Trophoblast cell (in vitro differentiated cells and primary cell): Measurements from ENCODE around the gene LHX6.
A peak's percentile ranks its signal among the peaks of the same experiment; 100 is the strongest.

ENCODE experiments used
- DNase-seq, 2 donors: peaks; one replicate each; pipeline ENCODE4 v3.0.0-alpha.2; 2016
- H2AFZ ChIP-seq: 2 replicates; pipeline ENCODE4 v1.6.1; 2013; ENCODE audit warnings: low read length, moderate library complexity, mild to moderate bottlenecking; ENCODE audit not compliant: insufficient read depth, poor library complexity
- H2AK5ac ChIP-seq: 2 replicates; pipeline ENCODE4 v1.6.1; 2013; ENCODE audit warnings: mild to moderate bottlenecking, low read length
- H2BK120ac ChIP-seq: 2 replicates; pipeline ENCODE4 v1.6.1; 2013; ENCODE audit warnings: low read length, mild to moderate bottlenecking, moderate library complexity; ENCODE audit not compliant: insufficient read depth, poor library complexity
- H2BK12ac ChIP-seq: 2 replicates; pipeline ENCODE4 v1.6.1; 2013; ENCODE audit warnings: mild to moderate bottlenecking, low read length, moderate library complexity
- H2BK5ac ChIP-seq: 2 replicates; pipeline ENCODE4 v1.6.1; 2013; ENCODE audit warnings: low read length, low read depth, moderate library complexity, mild to moderate bottlenecking; ENCODE audit not compliant: poor library complexity
- H3K14ac ChIP-seq: 2 replicates; pipeline ENCODE4 v1.6.1; 2013; ENCODE audit warnings: mild to moderate bottlenecking, low read length
- H3K18ac ChIP-seq: 2 replicates; pipeline ENCODE4 v1.6.1; 2013; ENCODE audit warnings: mild to moderate bottlenecking, low read length
- H3K23ac ChIP-seq: 2 replicates; pipeline ENCODE4 v1.6.1; 2013; ENCODE audit warnings: low read length
- H3K27ac ChIP-seq: 2 replicates; pipeline ENCODE4 v1.5.1; 2013; ENCODE audit warnings: low read depth, mild to moderate bottlenecking, inconsistent platforms, low read length, moderate library complexity
- H3K27me3 ChIP-seq: 2 replicates; pipeline ENCODE4 v1.6.1; 2013; ENCODE audit warnings: inconsistent platforms, mild to moderate bottlenecking, low read length, moderate library complexity; ENCODE audit not compliant: insufficient read depth
- H3K36me3 ChIP-seq, 2 experiments: 1 replicate in 1 of 2; 2 replicates in 1 of 2; pipeline ENCODE4 v1.6.1; 2013; ENCODE audit warnings: low read length in 2 of 2, mild to moderate bottlenecking in 2 of 2, moderate library complexity in 1 of 2; ENCODE audit not compliant: insufficient read depth in 2 of 2, control insufficient read depth in 1 of 2
- H3K4ac ChIP-seq: 2 replicates; pipeline ENCODE4 v1.6.1; 2013; ENCODE audit warnings: low read depth, mild to moderate bottlenecking, low read length, moderate library complexity
- H3K4me1 ChIP-seq, 2 experiments: 1 replicate in 1 of 2; 2 replicates in 1 of 2; pipeline ENCODE4 v1.6.1; 2013; ENCODE audit warnings: low read length in 2 of 2, mild to moderate bottlenecking in 2 of 2, moderate library complexity in 1 of 2; ENCODE audit not compliant: insufficient read depth in 2 of 2, control insufficient read depth in 1 of 2
- H3K4me2 ChIP-seq: 2 replicates; pipeline ENCODE4 v1.6.1; 2013; ENCODE audit warnings: inconsistent platforms, mild to moderate bottlenecking, low read length, moderate library complexity
- H3K4me3 ChIP-seq: 2 replicates; pipeline ENCODE4 v1.5.1; 2013; ENCODE audit warnings: mild to moderate bottlenecking, low read depth, low read length, inconsistent platforms
- H3K79me1 ChIP-seq: one replicate; pipeline ENCODE4 v1.6.1; 2013; ENCODE audit warnings: low read length
- H3K79me2 ChIP-seq: 2 replicates; pipeline ENCODE4 v1.6.1; 2013; ENCODE audit warnings: low read length, mild to moderate bottlenecking; ENCODE audit not compliant: control insufficient read depth, insufficient read depth, poor library complexity
- H3K9ac ChIP-seq: 2 replicates; pipeline ENCODE4 v1.6.1; 2013; ENCODE audit warnings: mild to moderate bottlenecking, low read length
- H3K9me3 ChIP-seq: 2 replicates; pipeline ENCODE4 v1.6.1; 2013; ENCODE audit warnings: low read depth, mild to moderate bottlenecking, control low read depth, inconsistent platforms, low read length; ENCODE audit not compliant: insufficient read depth
- H4K12ac ChIP-seq: 2 replicates; pipeline ENCODE4 v1.6.1; 2013; ENCODE audit warnings: low read depth, mild to moderate bottlenecking, low read length, moderate library complexity
- H4K8ac ChIP-seq: 2 replicates; pipeline ENCODE4 v1.6.1; 2013; ENCODE audit warnings: low read depth, mild to moderate bottlenecking, low read length, moderate library complexity
- H4K91ac ChIP-seq: one replicate; pipeline ENCODE4 v1.6.1; 2013; ENCODE audit warnings: low read depth, mild to moderate bottlenecking, low read length, moderate library complexity
- WGBS: extraction: QIAGEN DNeasy Blood & Tissue Kit; methylation state at CpG from one replicate; pipeline ENCODE4 v1.1.7; 2013; ENCODE audit warnings: missing lambda C conversion rate; ENCODE audit not compliant: insufficient read length, insufficient coverage; ENCODE audit errors: extremely low coverage; 5-methylcytosine and 5-hydroxymethylcytosine counted together

The LHX6 gene

DNA sequence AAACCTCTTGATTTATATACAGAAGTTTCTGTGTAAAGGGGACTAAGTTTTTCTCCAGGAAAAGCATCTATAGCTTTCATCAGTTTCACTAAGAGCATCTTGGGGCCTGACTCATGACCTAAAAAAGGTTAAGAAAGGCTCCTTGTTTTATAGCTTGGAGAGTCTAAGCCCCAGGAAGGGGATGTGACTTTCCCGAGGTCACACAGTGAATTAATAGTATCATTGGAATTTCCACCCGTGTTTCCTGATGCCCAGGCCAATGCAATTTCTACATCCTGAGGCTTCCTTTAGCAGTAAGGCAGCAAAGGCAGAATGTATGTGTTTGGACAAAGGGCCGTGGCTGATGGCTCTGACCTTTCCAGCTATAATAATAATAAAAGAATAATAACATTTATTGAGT, 60.4 kb downstream of the LHX6 start:
- no peak overlapping the region for H4K91ac ChIP-seq
- H2BK12ac ChIP-seq, result no peak overlapping the region
- no peak overlapping the region for H3K4me2 ChIP-seq
- no peak overlapping the region for H3K23ac ChIP-seq
- WGBS, result no CpG with 5 or more reads among the region's 3 CpGs
- H4K12ac ChIP-seq, result no peak overlapping the region
- no peak overlapping the region for H4K8ac ChIP-seq
- H2BK120ac ChIP-seq, result no peak overlapping the region
- H2AK5ac ChIP-seq, result no peak overlapping the region
- DNase-seq, result no peak
- no peaks in the 10 kb centered on the region for H3K4me1 ChIP-seq
- H3K18ac ChIP-seq, result no peak overlapping the region
- H3K4ac ChIP-seq, result no peak overlapping the region
- H2AFZ ChIP-seq, result no peak overlapping the region
- H3K4me3 ChIP-seq, result no peak overlapping the region
- no peak overlapping the region for H2BK5ac ChIP-seq
- H3K79me1 ChIP-seq, result no peaks in the 10 kb centered on the region
- H3K14ac ChIP-seq, result no peak overlapping the region
- H3K9me3 ChIP-seq, result peaks cover 3% of the 10 kb centered on the region
- H3K36me3 ChIP-seq, result no peaks in the 10 kb centered on the region
- H3K27ac ChIP-seq, result no peak overlapping the region
- no peaks in the 10 kb centered on the region for H3K79me2 ChIP-seq
- H3K9ac ChIP-seq, result no peak overlapping the region
- no peaks in the 10 kb centered on the region for H3K27me3 ChIP-seq

DNA sequence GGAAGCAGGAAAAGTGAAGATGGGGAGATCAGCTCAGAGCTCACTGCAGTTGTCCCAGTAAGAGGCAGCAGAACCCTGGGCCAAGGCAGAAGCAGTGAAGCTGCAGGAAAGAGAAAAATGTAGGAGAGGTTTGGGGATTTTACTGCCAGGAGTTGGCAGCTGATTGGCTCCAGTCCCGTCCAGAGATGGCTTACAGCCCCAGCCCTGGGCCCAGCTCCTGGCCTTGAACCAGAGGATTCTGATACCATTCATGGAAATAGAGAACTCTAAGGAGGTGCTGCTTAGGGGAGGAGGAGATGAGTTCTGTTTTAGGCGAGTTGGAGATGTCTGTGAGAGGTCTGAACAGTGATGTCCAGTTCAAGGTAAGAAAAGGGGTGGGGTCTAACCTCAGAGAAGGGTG, 64.5 kb downstream of the LHX6 start:
- no peak overlapping the region for H3K4me2 ChIP-seq
- H3K36me3 ChIP-seq, result no peaks in the 10 kb centered on the region
- no peak overlapping the region for H3K9ac ChIP-seq
- H4K12ac ChIP-seq, result no peak overlapping the region
- no peak overlapping the region for H2AFZ ChIP-seq
- H3K4ac ChIP-seq, result no peak overlapping the region
- peaks cover 3% of the 10 kb centered on the region for H3K9me3 ChIP-seq
- no peak overlapping the region for H4K8ac ChIP-seq
- H2BK5ac ChIP-seq, result no peak overlapping the region
- no peak overlapping the region for H2BK12ac ChIP-seq
- H4K91ac ChIP-seq, result no peak overlapping the region
- H2BK120ac ChIP-seq, result no peak overlapping the region
- no peak overlapping the region for H3K4me3 ChIP-seq
- peaks cover 0 to 2% of the 10 kb centered on the region in 2 experiments for H3K4me1 ChIP-seq
- WGBS, result no CpG with 5 or more reads among the region's 2 CpGs
- no peaks in the 10 kb centered on the region for H3K27me3 ChIP-seq
- peaks cover 3% of the 10 kb centered on the region for H3K79me2 ChIP-seq
- H3K27ac ChIP-seq, result no peak overlapping the region
- H3K79me1 ChIP-seq, result peaks cover 3% of the 10 kb centered on the region
- no peak overlapping the region for H2AK5ac ChIP-seq
- no peak overlapping the region for H3K14ac ChIP-seq
- H3K18ac ChIP-seq, result no peak overlapping the region
- H3K23ac ChIP-seq, result no peak overlapping the region
- DNase-seq, result no peak

DNA sequence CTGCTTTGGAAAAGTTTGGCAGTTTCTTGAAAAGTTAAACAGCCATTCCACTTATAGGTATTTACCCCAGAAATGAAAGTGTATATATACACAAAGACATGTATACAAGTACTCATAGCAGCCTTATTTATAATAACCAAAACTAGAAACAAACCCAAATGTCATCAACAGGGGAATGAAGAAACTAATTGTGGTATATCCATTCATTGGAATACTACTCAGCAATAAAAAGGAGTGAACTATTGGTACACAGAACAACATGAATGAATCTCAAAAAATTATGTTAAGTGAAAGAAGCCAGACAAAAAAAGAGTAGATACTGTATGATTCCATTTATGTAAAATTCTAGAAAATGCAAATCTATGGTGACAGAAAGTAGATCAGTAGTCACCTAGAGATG, 66.3 kb downstream of the LHX6 start:
- H3K4ac ChIP-seq, result no peak overlapping the region
- H3K4me1 ChIP-seq, result peaks cover 0 to 4% of the 10 kb centered on the region in 2 experiments
- no peak overlapping the region for H4K91ac ChIP-seq
- peaks cover 4% of the 10 kb centered on the region for H3K79me1 ChIP-seq
- H3K9ac ChIP-seq, result no peak overlapping the region
- no peak overlapping the region for H4K12ac ChIP-seq
- H3K14ac ChIP-seq, result no peak overlapping the region
- no peak overlapping the region for H3K27ac ChIP-seq
- H3K36me3 ChIP-seq, result no peaks in the 10 kb centered on the region
- no peaks in the 10 kb centered on the region for H3K27me3 ChIP-seq
- H4K8ac ChIP-seq, result no peak overlapping the region
- H2BK120ac ChIP-seq, result no peak overlapping the region
- H3K23ac ChIP-seq, result no peak overlapping the region
- no peak overlapping the region for H2BK12ac ChIP-seq
- no peak overlapping the region for H3K18ac ChIP-seq
- no peak overlapping the region for H2BK5ac ChIP-seq
- H3K79me2 ChIP-seq, result peaks cover 5% of the 10 kb centered on the region
- H2AK5ac ChIP-seq, result no peak overlapping the region
- H3K9me3 ChIP-seq, result peaks cover 3% of the 10 kb centered on the region
- DNase-seq, result no peak
- H2AFZ ChIP-seq, result no peak overlapping the region
- no peak overlapping the region for H3K4me2 ChIP-seq
- no peak overlapping the region for H3K4me3 ChIP-seq

DNA sequence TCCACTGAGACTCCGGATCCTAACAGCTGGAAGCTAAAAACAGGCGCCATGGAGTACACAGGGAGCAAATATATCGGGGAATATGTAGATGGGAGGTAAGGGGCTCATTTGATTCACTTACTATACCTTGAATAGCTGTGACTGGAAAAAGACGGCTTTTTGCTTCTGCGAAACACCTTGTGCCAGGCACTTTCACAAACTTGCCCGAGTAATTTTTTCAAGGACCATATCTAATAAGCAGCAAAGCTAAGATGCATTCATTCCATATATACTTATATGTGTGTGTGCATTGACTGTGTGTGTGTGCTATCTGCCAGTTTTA, 68.9 kb downstream of the LHX6 start:
- Histone ChIP-seq H3K9ac (no peak overlapping the region), H3K27me3 (no peaks in the 10 kb centered on the region), H2BK120ac (no peak overlapping the region), H3K79me2 (peaks cover 5% of the 10 kb centered on the region), H3K9me3 (no peaks in the 10 kb centered on the region), H3K4ac (no peak overlapping the region), H2AK5ac (no peak overlapping the region), H3K79me1 (peaks cover 4% of the 10 kb centered on the region), H4K91ac (no peak overlapping the region), H2AFZ (no peak overlapping the region), H4K12ac (no peak overlapping the region), H3K4me2 (peak overlapping the region; percentile 52), H3K14ac (no peak overlapping the region), H3K4me3 (no peak overlapping the region), H3K36me3 (no peaks in the 10 kb centered on the region), H3K27ac (no peak overlapping the region), H3K18ac (no peak overlapping the region), H2BK12ac (no peak overlapping the region), H4K8ac (no peak overlapping the region), H2BK5ac (no peak overlapping the region), H3K4me1 (peaks cover 0 to 4% of the 10 kb centered on the region in 2 experiments), H3K23ac (no peak overlapping the region)
- DNase-seq, result no peak
- WGBS, result no CpG with 5 or more reads among the region's 6 CpGs
